Lower leg skin (tissue), 3 donors: ENCODE results near the gene COL4A2.

Experiments used
- POLR2A ChIP-seq, 2 donors: fragments of 450-650 bp; IDR thresholded peaks; one replicate each; pipeline ENCODE4 v1.6.1; 2016 to 2017; ENCODE audit warnings: antibody characterized with exemption in 2 of 2, mild to moderate bottlenecking in 1 of 2, moderate library complexity in 1 of 2
- TF ChIP-seq, protein P1 (sequence below), 3 donors: fragments of 450-650 bp; IDR thresholded peaks; one replicate each; pipeline ENCODE4 v1.5.1; 2016; ENCODE audit warnings: antibody characterized with exemption in 3 of 3, mild to moderate bottlenecking in 3 of 3, moderate library complexity in 2 of 3

DNA sequence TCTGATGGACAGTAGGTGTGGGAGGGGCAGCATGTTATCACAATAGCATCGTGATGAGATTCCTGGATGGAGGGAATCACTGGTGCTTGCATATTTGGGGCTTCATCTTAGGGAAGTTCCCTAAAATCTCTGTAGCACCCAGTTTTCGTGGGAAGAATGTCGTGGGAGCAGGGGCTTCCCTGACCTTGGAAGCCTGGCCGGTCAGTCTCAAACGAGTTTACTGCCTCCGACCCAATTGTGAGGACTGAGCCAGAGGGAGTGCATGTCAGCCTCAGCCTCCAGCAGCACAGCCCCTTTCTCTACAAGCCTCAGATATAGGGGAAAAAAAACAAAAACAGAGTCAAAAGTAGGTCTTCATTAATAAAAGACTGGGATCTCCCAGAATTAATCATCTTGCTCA is 32.2 kb downstream of the COL4A2 start:
- TF ChIP-seq, protein P1, sequence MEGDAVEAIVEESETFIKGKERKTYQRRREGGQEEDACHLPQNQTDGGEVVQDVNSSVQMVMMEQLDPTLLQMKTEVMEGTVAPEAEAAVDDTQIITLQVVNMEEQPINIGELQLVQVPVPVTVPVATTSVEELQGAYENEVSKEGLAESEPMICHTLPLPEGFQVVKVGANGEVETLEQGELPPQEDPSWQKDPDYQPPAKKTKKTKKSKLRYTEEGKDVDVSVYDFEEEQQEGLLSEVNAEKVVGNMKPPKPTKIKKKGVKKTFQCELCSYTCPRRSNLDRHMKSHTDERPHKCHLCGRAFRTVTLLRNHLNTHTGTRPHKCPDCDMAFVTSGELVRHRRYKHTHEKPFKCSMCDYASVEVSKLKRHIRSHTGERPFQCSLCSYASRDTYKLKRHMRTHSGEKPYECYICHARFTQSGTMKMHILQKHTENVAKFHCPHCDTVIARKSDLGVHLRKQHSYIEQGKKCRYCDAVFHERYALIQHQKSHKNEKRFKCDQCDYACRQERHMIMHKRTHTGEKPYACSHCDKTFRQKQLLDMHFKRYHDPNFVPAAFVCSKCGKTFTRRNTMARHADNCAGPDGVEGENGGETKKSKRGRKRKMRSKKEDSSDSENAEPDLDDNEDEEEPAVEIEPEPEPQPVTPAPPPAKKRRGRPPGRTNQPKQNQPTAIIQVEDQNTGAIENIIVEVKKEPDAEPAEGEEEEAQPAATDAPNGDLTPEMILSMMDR (IDR thresholded peaks at IDR 0.05), result no peak
- TF ChIP-seq POLR2A (IDR thresholded peaks at IDR 0.05), result no peak
